HG02973 (cell line): ENCODE data around the gene IL12RB1.
"Not testable (repeated sequence)": the region's sequence is repeated elsewhere in the genome, so short reads cannot be mapped to it uniquely, and the experiment has no call there.

Experiments
- ATAC-seq: cut with Tn5 transposase; IDR thresholded peaks from one replicate; pipeline ENCODE4 v1.9.1; 2021; ENCODE audit warnings: moderate library complexity; ENCODE audit not compliant: unreplicated experiment

The IL12RB1 gene

DNA sequence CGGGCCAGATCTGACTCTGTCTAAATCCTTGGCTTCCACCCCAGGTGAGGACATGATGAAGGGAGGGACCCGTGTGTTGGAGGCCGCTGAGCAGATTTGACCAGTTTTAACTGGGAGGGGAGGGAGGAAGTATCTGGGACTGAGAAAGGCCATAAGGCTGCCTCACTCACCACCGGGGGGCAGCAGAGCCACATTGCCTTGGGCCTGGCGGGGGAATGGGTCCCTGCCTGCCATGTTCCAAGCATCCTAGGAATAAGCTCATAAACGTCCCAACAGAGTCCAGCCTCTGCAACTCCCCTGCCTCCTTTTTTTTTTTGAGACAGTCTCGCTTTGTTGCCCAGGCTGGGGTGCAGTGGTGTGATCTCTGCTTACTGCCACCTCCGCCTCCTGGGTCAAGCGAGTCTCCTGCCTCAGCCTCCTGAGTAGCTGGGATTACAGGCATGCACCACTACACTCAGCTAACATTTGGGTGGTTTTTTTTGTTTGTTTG lies 26.3 kb upstream of the IL12RB1 start:
- no peak for ATAC-seq

DNA sequence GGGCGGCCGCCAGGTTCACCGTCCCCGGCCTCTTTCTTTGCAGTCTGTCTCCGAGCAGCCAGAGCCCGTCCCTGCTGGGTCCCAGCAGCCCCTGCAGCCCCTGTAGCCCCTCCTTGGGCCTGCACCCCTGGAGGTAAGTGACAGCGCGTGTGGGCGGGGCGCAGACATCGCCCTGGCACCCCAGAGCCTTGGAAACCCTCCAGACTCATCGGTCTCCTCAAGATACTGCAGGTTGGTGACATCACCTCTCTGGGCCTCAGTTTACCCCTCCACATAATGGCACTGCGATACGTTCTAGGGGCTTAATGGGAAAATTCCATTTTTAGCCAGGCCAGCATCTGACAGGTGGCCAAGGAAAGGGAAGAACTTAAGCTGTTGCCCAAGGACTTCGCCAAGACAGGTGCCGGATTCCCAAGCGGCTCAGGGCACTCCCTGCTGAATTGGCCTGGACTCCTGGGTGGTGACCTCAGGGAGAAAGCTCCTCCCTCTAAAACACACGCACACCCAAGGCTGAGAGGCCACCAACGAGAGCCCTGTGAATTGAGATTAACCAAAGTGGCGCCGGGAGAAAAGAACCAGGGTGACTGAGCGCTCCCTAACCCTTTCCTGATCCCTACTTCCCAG lies 24.0 kb upstream of the IL12RB1 start:
- no peak for ATAC-seq

DNA sequence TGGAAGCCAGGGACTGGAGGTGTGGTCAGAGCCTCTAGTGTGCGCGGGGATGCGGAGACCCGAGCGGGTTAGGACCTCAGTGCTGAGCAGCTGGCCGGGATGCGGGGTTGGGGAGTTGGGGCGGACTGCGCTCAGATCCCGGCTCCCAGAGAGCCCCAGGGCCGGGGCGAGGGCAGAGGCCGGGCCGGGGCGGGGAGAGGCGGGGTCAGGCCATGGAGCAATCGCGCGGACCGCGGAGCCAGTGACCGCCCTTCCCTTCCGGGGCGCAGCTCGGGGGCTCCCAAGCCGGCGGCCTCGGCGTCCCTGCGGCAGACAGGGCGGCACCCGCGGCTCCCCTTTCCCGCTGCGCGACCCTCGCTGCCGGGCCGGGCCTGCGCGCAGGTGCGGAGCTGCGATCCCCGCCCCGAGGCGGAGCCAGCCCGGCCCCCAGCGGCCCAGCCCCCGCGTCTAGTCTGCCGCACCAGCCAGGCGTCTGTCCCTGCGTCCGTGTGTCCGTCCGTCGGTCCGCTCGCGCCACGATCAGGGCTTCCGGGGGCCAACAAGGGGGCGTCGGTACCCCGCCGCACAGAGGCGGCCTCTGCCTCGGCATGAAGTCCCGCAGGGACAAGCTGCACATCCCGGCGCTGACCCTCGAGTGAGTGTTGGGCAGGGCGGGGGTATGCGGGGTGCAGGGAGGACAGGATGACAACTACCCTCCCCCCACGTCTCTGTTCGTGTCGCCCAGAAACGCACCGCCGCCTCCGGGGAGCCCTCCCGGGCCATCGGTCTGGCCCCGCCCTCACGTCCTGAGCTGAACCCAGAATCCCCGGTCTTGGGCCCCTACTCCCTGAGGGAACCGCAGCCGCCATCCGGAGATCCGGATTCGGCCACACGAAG lies 23.2 kb upstream of the IL12RB1 start:
- ATAC-seq: no peak

DNA sequence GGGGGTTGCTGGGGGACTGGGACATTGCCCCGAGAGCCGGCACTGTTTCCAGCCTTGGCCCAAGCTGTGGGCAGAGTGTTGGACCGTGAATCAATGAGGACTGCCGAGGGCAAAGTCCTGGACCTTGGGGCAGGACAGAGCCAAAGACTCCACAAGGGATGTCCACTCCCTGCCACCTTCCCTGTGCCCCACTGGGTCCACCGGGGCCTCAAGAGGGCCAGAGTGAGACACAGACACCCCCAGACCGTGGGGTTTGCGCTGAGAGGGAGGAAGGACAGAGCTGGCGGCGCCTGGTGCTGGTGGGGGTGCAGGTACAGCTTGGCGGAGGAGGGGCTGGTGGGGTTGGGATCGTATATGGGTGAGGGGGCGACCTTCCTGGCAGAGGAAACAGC lies 22.6 kb upstream of the IL12RB1 start:
- no peak for ATAC-seq

DNA sequence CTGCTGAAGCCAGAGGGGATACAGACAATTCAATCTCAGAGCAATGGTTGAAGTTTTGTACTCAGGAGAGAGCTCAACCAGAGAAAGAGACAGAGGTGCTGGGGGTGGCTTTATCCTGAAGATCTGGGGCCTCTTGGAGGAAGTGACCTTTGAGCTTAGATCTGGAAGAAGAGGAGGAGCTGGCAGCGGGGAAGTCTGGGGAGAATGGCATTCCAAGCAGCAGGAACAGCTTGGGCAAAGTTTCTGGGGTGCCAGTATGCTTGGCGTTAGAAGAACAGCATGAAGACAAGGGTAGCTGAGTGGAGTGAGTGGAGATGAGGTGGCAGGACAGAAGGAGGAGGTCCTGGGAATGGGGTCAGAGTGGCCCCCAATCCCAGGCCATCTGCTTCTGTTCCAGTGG lies 22.2 kb upstream of the IL12RB1 start:
- no peak for ATAC-seq

DNA sequence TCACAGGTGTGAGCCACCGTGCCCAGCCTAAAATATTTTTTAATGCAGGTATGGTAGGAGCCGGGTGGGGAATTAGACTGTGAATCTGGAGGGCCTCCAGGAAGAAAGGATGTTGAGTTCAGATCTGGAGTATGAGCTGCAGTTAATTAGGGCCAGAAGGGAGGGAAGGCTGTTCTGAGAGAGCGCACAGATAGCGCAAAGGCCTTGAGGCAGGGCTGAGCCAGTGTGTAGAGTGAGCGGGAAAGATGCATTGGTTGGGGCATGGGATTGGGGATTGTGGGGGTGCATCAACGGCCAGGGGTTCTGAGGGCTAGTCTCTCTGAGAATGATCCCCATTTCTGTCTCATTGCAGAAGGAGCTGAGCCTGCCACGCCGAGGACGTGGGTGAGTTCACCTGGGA lies 20.5 kb upstream of the IL12RB1 start:
- ATAC-seq: no peak

DNA sequence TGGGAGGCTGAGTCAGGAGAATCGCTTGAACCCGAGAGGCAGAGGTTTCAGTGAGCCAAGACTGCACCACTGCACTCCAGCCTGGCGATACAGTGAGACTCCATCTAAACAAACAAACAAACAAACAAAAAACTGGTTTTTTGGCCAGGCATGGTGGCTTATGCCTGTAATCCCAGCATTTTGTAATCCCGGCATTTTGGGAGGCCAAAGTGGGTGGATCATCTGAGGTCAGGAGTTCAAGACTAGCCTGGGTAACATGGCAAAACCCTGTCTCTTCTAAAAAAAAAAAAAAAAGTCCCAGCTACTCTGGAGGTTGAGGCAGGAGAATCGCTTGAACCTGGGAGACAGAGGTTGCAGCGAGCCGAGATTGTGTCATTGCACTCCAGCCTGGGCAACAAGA lies 18.5 kb upstream of the IL12RB1 start:
- ATAC-seq: not testable (repeated sequence)

DNA sequence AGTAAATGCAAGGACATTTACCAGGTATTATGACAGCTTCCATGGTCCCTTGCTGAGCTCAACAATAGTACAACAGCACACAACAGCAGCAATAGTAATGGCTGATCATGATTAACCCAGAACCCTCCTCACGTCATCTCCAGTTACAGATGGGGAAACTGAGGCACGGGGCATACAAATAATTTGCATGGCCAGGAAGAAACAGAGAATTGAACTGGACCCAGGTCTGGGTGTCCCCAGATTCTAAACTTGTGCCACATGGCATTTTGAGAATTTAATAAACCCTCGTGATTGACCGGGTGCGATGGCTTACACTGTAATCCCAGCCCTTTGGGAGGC lies 18.0 kb upstream of the IL12RB1 start:
- no peak for ATAC-seq

DNA sequence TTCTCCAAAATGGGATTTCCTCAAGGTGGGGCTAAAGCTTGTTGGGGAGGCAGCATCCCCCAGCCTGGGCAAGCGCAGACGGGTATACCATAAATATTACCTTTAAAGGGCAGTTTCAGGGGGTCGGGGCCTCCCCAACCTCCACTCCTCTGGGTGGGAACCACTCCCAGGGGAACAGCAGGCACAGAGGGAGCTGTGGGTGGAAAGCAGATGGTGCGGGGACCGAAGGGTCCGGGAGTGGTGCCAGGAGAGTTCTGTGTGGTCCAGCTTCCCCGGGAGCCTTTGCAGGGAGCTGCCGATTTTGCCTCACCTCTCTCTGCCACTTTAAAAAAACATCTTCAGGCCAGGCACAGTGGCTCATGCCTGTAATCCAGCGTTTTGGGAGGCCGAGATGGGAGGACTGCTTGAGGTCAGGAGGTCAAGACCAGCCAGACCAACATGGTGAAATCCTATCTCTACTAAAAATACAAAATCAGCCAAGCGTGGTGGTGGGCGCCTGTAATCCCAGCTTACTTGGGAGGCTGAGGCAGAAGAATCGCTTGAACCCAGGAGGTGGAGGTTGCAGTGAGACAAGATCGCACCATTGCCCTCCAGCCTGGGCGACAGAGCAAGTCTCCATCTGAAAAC lies 16.3 kb upstream of the IL12RB1 start:
- ATAC-seq: no peak

DNA sequence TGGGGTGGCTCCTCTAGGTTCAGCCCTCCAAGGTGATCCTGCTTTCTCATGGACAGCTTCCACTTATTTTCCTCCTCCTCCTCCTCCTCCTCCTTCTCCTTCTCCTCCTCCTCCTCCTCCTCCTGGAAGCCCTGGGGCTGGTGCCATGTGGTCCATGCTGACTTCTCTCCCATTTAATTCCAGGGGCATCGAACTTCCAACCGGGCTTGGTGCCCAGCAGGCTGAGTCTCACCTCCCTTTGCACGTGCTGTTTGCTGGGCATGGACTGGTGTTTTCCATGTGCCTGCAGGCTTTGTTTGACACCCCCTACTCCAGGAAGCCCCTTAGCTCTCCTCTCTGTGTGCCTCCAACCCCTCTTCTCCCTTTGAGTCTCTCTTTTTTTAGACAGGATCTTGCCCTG lies 14.5 kb upstream of the IL12RB1 start:
- no peak for ATAC-seq

DNA sequence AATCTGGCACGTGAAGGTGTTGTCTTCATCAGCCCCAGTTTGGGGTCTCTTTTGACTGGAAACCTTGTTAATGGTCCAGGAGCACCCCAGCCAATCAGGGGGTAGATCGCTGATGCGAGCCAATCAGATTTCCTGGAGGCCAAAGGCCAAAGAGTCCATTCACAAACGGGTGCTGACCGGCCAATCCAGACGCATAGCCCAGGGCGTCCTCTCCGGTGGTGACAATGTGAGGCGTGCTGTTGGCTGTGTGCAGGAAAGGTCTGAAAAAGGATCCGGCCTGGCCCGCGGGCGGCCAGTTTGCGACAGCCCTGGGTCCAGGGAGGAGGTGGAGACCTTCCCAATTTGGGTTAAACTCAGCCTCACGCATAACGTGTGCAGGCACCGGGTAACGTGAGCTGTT lies 14.0 kb upstream of the IL12RB1 start:
- no peak for ATAC-seq

DNA sequence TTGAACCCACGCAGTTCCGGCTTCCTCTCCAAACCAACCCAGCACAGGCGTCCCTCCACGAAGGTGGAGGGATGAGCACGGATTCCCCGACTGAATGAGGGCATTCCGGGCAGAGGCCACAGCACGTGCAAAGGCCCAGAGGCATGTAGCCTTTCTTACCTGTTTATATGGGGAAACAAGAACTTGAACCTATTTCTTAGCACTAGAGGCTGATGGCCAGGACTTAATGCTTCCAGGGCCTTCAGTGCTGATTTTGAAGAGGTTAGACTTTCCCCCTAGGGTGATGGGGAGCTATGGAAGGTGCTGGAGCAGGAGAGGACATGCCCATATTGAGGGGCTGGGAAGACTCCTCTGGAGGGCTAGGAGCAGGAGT lies 12.9 kb upstream of the IL12RB1 start:
- no peak for ATAC-seq

DNA sequence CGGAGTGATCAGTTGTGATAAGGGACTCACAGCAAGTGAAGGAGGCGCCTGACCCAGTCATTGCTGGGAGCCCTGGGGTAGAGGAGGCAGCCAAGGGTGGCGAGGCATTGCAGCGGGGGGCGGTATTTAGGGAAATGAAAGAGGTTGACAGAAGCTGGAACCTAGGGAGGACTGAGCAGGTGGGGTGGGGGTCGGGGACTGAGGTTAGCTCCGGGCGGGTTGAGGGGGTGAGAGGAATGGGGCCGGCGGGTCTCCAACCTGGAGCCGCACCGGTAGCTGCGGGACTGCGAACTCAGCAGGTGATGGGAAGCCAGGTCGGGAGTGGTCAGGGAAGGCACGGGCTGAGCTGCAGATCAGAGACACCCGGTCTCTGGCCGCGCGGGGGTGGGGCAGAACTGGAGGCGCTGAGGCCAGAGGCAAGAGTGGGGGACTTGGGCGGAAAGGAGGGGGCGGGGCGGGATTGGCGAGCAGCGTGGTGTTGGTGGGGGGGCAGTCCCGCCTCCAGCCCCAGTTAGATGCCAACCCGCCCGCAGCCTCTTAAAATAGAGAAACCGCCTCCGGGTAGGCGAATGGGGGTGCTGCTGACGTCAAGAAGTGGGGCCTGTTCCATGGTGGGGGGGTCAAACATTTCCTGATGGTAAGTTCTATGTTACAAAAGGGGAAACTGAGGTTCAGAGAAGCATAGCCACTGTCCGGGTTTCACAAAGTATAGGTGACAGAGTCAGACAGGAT lies 12.3 kb upstream of the IL12RB1 start:
- peak; percentile 50 for ATAC-seq

DNA sequence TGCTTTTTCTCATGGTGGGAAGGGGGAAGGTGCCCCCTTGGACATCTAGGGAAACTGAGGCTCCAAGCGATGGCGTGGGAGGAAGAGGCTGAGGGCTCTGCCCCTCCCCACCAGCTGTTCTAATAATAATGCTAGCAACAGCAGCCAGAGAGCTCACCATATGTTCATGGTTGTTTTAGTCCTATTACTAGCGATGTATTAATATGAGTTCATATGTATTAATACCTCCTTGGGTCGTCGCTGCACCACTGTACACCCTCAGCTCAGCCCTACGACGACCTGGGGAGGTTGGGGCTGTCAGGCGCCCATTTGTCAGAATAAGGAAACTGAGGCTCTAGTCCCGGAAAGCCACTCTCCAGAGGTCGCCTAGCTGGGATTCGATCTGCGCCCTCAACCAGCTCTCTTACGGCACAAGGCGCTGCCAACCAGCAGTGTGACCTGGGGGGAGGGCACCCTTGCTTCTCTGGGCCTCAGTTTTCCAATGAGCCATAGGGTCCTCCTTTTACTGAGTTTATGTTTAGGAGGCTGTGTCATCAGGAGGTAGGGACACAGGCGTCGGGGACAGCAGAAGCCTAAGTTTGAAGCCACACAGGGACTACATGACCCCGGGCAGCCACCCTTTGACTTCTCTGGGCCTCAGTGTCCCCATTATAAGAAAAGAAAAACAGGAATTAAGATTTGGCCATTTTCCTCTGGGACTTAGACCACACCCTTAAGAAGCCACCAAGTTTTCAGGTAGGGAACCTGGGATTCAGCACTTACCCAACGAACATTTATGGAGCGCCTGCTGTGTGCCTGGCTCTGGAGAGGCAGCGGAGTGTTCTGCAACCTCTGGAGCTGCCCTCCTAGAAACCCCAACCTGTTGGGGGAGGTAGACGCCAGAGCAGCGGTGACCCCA lies 11.5 kb upstream of the IL12RB1 start:
- ATAC-seq: no peak

DNA sequence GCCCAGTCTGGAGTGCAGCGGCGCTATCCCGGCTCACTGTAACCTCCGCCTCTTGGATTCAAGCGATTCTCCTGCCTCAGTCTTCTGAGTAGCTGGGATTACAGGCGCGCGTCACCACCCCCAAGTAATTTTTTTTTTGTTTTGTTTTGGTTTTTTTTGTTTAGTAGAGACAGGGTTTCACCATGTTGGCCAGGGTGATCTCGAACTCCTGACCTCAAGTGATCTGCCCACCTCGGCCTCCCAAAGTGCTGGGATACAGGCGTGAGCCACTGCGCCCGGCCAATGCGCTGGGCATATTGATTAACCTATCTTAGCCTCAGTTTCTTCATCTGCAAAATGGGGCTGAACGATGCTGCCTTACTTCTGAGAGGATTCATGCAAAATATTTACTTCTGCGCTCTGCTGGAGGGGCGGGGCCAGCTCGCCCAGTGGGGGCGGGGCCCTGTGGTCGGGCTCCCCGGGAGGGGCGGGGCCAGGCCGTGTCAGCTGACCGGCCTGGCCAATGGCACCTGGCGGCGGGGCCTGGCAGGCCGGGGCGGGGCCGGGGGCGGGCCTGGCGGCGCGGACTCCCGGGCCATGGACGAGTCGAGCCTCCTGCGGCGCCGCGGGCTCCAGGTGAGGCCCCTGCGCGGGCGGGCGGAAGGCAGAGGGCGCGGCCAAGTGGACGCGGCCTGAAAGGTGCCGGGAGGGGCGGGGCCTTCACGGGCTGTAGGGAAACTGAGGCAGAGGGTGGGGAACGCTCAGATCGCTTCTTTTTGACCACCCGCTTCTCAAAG lies 10.7 kb upstream of the IL12RB1 start, which contains the start of gene MAST3:
Gene MAST3 (plus strand): TSS at position 562 of the 776 bp plus-strand sequence. CDS start 15 bp downstream, at position 577.
- peak; percentile 49 for ATAC-seq

DNA sequence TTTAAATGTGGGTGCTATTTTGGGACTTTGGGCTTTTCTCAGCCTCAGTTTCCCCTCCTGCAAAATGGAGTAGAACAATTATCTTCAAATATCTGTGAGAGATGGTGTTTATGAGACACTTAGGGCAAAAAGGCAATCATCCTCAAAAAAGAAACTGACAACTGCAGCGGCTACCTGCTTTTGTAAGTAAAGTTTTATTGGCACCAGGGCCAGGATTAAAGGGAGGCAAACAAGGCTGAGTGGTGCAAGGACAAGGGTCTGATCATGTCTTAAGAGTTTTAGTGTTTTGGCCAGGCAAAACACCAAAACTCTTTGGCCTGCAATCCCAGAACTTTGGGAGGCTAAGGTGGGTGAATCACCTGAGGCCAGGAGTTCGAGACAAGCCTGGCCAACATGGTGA lies 9.5 kb upstream of the IL12RB1 start:
- ATAC-seq: no peak

DNA sequence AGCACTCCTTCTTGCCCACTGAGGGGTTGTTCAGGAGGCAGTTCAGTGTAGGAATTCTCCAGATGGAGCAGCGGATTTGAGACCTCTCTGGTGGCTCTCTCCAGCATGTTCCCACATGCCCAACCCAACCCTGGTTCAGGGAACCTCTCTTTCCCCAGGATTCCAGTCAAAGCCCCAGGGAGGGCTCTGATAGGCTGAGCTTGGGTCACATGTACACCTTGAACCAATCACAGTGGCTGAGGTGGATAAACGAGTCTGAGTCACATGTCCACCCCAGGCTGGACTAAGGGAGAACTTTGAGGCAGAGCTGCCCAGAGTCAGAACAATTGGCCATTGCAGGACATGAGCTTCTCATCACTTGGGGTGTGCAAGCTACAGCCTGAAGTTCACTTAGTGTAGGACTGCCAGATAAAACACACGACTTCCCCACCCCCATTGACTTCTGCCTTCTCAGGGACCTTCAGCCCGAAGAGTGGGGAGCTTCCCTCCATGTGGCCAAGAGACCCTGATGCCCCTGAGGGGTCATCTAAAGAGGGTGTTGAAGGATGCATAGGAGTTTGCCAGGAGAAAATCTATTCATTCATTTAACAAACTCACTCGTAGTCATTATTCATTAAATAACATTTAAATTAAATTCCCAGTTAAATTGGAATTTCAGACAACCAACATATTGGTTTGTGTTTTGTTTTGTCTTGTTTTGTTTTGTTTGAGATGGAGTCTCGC lies 6.9 kb upstream of the IL12RB1 start:
- ATAC-seq: no peak

DNA sequence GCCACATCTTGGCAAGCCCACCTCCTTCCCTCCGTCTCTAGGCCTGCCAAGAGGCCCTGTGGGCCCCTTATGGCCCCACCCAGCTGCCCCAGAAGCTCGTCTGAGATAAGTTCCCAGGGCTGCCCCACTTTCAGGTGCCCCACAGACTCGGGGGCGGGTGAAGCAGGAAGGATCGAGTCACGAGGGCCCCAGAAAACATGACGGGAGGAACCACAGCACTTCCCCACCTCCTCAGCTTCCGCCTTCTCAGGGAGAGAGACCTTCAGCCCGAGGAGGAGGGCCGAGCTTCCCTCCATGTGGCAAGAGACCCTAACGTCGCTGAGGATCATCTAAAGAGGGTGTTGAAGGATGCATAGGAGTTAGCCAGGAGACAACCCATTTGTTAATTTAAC lies 4.5 kb upstream of the IL12RB1 start:
- no peak for ATAC-seq
